ENCODE data around the gene LDHAL6A.

LDHAL6A gene

DNA sequence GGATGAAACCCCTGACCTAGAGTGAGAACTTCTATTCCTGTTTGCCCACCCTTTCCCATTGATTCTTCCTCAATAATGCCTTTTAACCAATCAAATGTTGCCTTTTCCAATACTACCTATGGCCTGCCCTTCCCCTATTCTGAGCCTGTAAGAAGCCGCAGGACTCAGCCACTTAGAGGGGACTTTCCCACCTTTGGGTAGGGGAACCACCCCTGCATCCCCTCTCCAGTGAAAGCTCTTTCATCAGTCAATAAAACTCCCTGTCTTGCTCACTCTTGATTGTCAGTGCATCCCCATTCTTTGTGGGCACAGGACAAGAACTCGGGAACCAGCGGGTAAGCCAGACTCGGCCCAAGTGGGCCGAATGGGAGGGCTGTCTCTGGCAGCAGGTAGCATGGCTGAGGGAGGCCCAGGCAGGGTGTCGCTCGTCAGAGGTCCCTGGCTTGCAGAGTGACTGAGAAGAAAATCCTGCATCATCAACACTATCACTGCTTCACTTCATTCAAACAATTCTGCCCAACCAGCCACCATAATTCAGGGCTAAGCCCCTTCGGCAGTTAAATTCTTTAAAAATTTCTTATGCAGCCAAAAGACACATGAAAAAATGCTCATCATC is 30.4 kb downstream of the LDHAL6A start:
- Histone ChIP-seq H3K4me2 (no peak overlapping the region), H3K27ac (no peak overlapping the region), H3K9me3 (no peaks in the 10 kb centered on the region), H4K20me1 (no peaks in the 10 kb centered on the region), H3K36me3 (peaks cover 86% of the 10 kb centered on the region), H3K4me1 (peaks cover 11% of the 10 kb centered on the region), H3K4me3 (no peak overlapping the region), H3K27me3 (no peaks in the 10 kb centered on the region), H3K9ac (no peak overlapping the region)
- TF ChIP-seq Cebpa-rat (IDR thresholded peaks at IDR 0.05) = no peak

DNA sequence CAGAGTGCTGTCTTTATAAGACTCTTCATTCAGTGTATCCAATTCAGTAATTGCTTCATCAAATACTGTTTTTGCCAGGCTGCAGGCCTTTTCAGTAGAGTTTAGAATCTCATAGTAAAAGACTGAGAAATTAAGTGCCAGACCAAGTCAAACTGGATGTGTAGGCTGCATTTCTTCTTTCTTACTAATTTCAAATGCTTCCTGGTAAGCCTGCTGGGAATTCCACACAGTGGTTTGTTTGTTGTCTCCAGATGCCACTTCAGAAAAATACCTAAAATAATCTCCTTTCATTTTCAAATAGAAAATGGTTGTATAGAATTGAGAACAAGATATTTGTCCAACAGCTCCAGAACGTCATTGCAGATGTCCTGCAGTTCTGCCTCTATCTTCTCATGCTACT is 34.7 kb downstream of the LDHAL6A start:
- Histone ChIP-seq H3K27ac (no peak overlapping the region), H3K9ac (no peak overlapping the region), H3K27me3 (no peaks in the 10 kb centered on the region), H3K4me1 (peaks cover 16% of the 10 kb centered on the region), H4K20me1 (peaks cover 6% of the 10 kb centered on the region; the same call in 1 of the 2 replicates), H3K36me3 (peaks cover 77% of the 10 kb centered on the region), H3K4me3 (no peak overlapping the region), H3K9me3 (no peaks in the 10 kb centered on the region), H3K4me2 (peak overlapping the region; percentile 16)
- TF ChIP-seq Cebpa-rat (IDR thresholded peaks at IDR 0.05) = no peak

- Histone ChIP-seq H3K9ac (no peak overlapping the region), H3K4me1 (peaks cover 16% of the 10 kb centered on the region), H3K4me3 (no peak overlapping the region), H3K36me3 (peaks cover 77% of the 10 kb centered on the region), H3K27me3 (no peaks in the 10 kb centered on the region), H3K27ac (no peak overlapping the region), H3K9me3 (no peaks in the 10 kb centered on the region), H3K4me2 (peak overlapping the region; percentile 16), H4K20me1 (peaks cover 6% of the 10 kb centered on the region; the same call in 1 of the 2 replicates)
- no peak for TF ChIP-seq Cebpa-rat (IDR thresholded peaks at IDR 0.05)
Measured at GRCh38 chr11:18490736-18491485, 35.3 kb downstream of the LDHAL6A start.

DNA sequence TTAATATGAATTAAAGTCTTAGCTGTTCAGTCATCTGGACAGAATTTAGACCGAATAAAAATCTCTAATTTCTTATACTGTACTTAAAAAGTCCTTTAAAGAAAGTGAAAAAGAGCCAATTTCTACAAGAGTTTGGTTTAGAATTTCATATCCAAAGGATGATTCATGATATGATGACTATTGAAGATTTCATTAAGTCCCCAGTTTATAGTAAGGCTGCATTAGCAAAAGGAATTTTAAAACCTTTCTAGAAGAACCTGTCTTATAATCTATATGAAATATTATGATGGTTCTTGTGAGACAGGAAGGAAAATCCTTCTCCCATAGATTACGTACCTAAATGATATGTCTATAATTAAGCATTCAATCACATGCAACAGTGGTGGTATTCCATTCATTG is 36.3 kb downstream of the LDHAL6A start:
- no peak overlapping the region for H3K4me3 ChIP-seq
- no peak overlapping the region for H3K9ac ChIP-seq
- no peak overlapping the region for H3K27ac ChIP-seq
- peaks cover 6% of the 10 kb centered on the region; the same call in 1 of the 2 replicates for H4K20me1 ChIP-seq
- peaks cover 82% of the 10 kb centered on the region for H3K36me3 ChIP-seq
- no peaks in the 10 kb centered on the region for H3K9me3 ChIP-seq
- H3K27me3 ChIP-seq = no peaks in the 10 kb centered on the region
- no peak for TF ChIP-seq Cebpa-rat (IDR thresholded peaks at IDR 0.05)
- peaks cover 16% of the 10 kb centered on the region for H3K4me1 ChIP-seq
- H3K4me2 ChIP-seq = no peak overlapping the region

DNA sequence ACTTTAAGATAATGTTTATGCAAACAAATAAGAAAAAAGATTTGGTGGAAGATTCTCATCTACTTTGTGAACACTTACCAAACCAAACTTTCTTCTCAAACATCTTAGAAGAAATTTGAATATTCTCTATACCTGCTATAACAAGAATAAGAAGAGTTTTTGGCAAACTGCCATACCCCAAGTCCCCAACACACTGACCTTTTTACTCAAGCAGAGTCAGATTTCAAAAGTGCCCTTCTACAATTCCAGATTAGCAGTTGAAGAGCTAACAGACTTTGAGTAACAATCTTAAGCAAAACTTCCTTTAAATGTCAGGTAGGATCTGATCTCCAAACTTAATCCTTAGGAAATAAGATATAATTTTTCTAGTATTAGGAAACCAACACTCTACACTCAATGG is 37.2 kb downstream of the LDHAL6A start:
- no peak for TF ChIP-seq Cebpa-rat (IDR thresholded peaks at IDR 0.05)
- Histone ChIP-seq H3K4me3 (no peak overlapping the region), H3K36me3 (peaks cover 81% of the 10 kb centered on the region), H3K4me2 (no peak overlapping the region), H3K9ac (no peak overlapping the region), H3K27me3 (no peaks in the 10 kb centered on the region), H4K20me1 (peaks cover 6% of the 10 kb centered on the region; the same call in 1 of the 2 replicates), H3K9me3 (no peaks in the 10 kb centered on the region), H3K4me1 (peaks cover 16% of the 10 kb centered on the region), H3K27ac (no peak overlapping the region)

DNA sequence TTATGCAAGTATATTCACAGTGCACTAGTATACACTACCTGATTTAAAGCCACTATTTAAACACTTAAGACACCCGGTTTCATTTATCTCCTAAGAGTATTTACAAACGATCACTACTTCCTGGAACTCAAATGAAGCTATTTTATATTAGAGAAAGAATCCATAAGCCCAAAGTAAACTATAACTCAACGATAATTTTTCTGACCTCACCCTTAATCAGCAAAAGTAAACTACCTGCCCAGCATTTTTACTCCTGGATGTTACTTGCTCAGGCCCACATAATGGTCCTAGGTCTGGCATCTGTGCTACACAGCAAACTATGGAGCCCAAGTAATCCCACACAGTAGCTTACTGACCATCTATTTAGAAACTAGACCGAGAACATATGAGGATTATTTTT is 37.7 kb downstream of the LDHAL6A start:
- Histone ChIP-seq H3K9ac (no peak overlapping the region), H3K36me3 (peaks cover 81% of the 10 kb centered on the region)
- no peak for TF ChIP-seq Cebpa-rat (IDR thresholded peaks at IDR 0.05)

GRCh38 chr11:18495271-18495670 is 39.6 kb downstream of the LDHAL6A start:
- no peak overlapping the region for H3K4me3 ChIP-seq
- H3K4me1 ChIP-seq = peaks cover 12% of the 10 kb centered on the region
- H3K9ac ChIP-seq = no peak overlapping the region
- peaks cover 6% of the 10 kb centered on the region; the same call in 1 of the 2 replicates for H4K20me1 ChIP-seq
- no peaks in the 10 kb centered on the region for H3K9me3 ChIP-seq
- no peak overlapping the region for H3K27ac ChIP-seq
- no peak overlapping the region for H3K4me2 ChIP-seq
- peaks cover 78% of the 10 kb centered on the region for H3K36me3 ChIP-seq
- TF ChIP-seq Cebpa-rat (IDR thresholded peaks at IDR 0.05) = no peak
- no peaks in the 10 kb centered on the region for H3K27me3 ChIP-seq

More for the DNA sequence above, 37.7 kb downstream of the LDHAL6A start:
- no peak overlapping the region for H3K4me2 ChIP-seq
- no peaks in the 10 kb centered on the region for H3K9me3 ChIP-seq
- H3K27ac ChIP-seq = no peak overlapping the region
- peaks cover 6% of the 10 kb centered on the region; the same call in 1 of the 2 replicates for H4K20me1 ChIP-seq
- H3K4me3 ChIP-seq = no peak overlapping the region
- no peaks in the 10 kb centered on the region for H3K27me3 ChIP-seq
- H3K4me1 ChIP-seq = peaks cover 16% of the 10 kb centered on the region

DNA sequence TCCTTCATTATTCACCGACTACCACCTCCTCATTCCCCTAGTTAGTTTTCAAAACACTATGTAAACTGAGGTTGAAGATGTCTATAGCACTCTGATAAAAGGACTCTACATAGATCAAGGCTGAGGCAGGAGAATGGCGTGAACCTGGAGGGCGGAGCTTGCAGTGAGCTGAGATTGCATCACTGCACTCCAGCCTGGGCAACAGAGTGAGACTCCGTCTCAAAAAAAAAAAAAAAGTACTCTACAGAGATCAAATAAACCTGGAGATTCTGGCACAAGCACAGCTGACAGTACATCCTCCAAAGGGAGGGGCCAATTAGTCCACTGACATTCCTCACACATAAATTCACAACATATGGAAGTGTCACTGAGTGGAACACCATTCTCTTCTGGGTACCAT is 40.0 kb downstream of the LDHAL6A start:
- Histone ChIP-seq H3K4me1 (peaks cover 8% of the 10 kb centered on the region), H3K9me3 (no peaks in the 10 kb centered on the region), H3K4me3 (no peak overlapping the region), H3K9ac (no peak overlapping the region), H4K20me1 (peaks cover 6% of the 10 kb centered on the region; the same call in 1 of the 2 replicates), H3K27ac (no peak overlapping the region), H3K36me3 (peaks cover 78% of the 10 kb centered on the region), H3K27me3 (no peaks in the 10 kb centered on the region), H3K4me2 (no peak overlapping the region)
- no peak for TF ChIP-seq Cebpa-rat (IDR thresholded peaks at IDR 0.05)

DNA sequence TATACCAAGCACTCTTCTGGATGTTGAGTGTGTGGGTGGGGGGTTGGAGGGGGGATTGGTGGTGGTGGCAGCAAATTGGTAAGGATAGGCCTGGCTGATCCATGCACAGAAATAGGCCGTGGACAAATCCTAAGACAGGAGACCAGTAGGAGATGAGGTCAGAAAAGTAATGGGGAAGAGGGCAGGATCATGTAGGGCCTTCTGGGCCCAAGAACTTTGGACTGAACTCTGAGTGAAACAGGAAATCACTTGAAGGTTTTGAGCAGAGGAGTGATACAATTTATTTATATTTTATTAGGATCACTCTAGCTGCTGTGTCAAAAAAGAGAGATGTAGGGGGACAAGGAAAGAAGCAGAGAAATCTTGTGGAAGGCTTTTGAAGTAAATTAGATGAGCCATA is 42.4 kb downstream of the LDHAL6A start:
- no peak for TF ChIP-seq Cebpa-rat (IDR thresholded peaks at IDR 0.05)
- no peak overlapping the region for H3K4me2 ChIP-seq
- peaks cover 85% of the 10 kb centered on the region for H3K36me3 ChIP-seq
- no peaks in the 10 kb centered on the region for H3K27me3 ChIP-seq
- no peak overlapping the region for H3K27ac ChIP-seq
- H4K20me1 ChIP-seq = peaks cover 6% of the 10 kb centered on the region; the same call in 1 of the 2 replicates
- no peaks in the 10 kb centered on the region for H3K4me1 ChIP-seq
- H3K4me3 ChIP-seq = no peak overlapping the region
- H3K9me3 ChIP-seq = peaks cover 9% of the 10 kb centered on the region; the same call in 1 of the 2 replicates
- H3K9ac ChIP-seq = no peak overlapping the region

DNA sequence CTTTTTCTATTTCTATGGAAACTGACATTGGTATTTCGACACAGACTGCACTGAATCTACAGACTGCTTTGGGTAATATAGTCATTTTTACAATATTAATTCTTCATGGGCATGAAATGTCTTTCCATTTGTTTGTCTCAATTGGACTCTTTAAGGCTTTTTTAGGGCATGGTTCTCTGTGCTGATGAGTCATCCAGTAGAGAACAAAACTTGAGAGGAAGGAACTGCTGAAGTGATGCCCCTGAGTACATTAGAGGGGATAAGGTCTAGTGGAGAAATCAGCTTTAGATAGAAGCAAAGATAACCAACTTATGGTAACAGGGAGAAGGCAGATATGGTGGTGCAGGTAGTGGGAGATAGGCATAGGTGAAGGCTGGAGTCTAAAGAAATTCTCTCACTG is 46.0 kb downstream of the LDHAL6A start:
- no peak overlapping the region for H3K4me3 ChIP-seq
- peaks cover 89% of the 10 kb centered on the region for H3K36me3 ChIP-seq

More for the DNA sequence above, 46.0 kb downstream of the LDHAL6A start:
- Histone ChIP-seq H3K4me2 (no peak overlapping the region), H3K9me3 (peaks cover 9% of the 10 kb centered on the region; the same call in 1 of the 2 replicates), H3K4me1 (no peaks in the 10 kb centered on the region), H3K27me3 (no peaks in the 10 kb centered on the region), H3K27ac (no peak overlapping the region), H3K9ac (no peak overlapping the region), H4K20me1 (no peaks in the 10 kb centered on the region)
- no peak for TF ChIP-seq Cebpa-rat (IDR thresholded peaks at IDR 0.05)
